MM.1S (cell line): ENCODE measurements around the gene PAOX.
A peak's percentile ranks its signal among the peaks of the same experiment; 100 is the strongest.

Experiments
- CTCF ChIP-seq: fragments of 300-600 bp; sonication (generic); IDR thresholded peaks from 2 replicates; pipeline ENCODE4 v1.5.1; 2016; ENCODE audit warnings: antibody characterized with exemption, low read length, mixed read lengths
- EZH2 ChIP-seq: fragments of 300-600 bp; sonication (generic); optimal IDR thresholded peaks from 2 replicates; pipeline ENCODE3; 2017; ENCODE audit warnings: low read depth, mild to moderate bottlenecking, antibody characterized with exemption, low read length, mixed read lengths
- EZH2phosphoT487 ChIP-seq: fragments of 300-600 bp; sonication (generic); IDR thresholded peaks from 2 replicates; pipeline ENCODE4 v1.6.1; 2018; ENCODE audit warnings: antibody characterized with exemption, low read length

DNA sequence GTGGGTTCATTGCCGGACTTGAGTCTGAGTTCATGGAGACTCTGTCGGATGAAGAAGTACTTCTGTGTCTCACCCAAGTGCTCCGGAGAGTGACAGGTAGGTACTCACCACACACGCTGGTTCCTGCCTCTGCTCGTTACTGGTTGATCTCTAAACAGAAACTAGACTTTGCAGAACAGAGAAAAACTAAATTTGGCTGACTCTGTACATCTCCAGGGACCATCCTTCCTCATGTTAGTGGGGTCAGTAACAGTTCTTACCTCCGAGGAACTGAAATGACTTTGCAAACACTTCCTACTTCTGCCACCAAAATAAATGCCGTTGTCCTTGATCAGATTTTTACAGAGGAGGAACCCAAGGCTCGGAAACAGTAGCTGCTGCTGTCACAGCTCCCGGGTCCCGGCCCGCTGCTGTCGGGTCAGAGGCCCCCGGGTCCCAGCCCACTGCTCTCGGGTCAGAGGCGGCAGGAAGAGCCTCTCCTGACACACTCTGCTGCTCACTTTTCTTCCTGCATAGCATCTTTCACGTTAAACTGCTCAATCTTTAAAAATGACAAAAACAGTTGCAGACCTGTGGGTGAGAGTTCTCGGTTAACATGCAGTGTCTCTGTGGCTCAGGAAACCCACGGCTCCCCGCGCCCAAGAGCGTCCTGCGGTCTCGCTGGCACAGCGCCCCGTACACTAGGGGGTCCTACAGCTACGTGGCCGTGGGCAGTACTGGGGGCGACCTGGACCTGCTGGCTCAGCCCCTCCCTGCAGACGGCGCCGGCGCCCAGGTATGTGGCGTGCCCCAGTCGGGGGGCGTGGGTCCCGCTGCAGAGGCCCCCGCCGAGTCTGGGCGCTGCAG is 10.1 kb downstream of the PAOX start:
- TF ChIP-seq CTCF (peak; percentile 4; the same call in 1 of the 2 replicates), EZH2phosphoT487 (no peak), EZH2 (no peak)
